SK-N-SH (cell line): ENCODE results near the gene KCNQ5. TPM values are rescaled to one million over a fixed set of nuclear protein-coding genes. Genes with fewer than 3 reads are reported as not detected.

Experiments
- CTCF ChIA-PET: fragments of 300-600, 350-600 bp; formaldehyde crosslinking; extraction: SDS; loops from one replicate; lab custom pipeline; 2021; lab: Yijun Ruan, JAX
- POLR2A ChIA-PET: fragments of 350-600 bp; sonication (Branson Sonifier 250); formaldehyde crosslinking; extraction: SDS; loops from one replicate; lab custom pipeline; 2020; ENCODE audit warnings: antibody characterized with exemption, inconsistent platforms; lab: Yijun Ruan, JAX
- DNase-seq: peaks from one replicate; pipeline ENCODE4 v3.0.0; 2012
- H2AFZ ChIP-seq: fragments of 200-600 bp; sonication (generic); 2 replicates; pipeline ENCODE4 v1.8.1; 2016; ENCODE audit warnings: antibody characterized with exemption, mild to moderate bottlenecking, low read depth
- H3F3A ChIP-seq: fragments of 200-600 bp; sonication (generic); replicated peaks from 2 replicates; pipeline ENCODE3; 2016; ENCODE audit warnings: antibody characterized with exemption, mild to moderate bottlenecking; ENCODE audit not compliant: insufficient read depth
- H3K27ac ChIP-seq, 2 experiments: fragments of 200-500 bp in 1 of 2; fragments of 200-600 bp in 1 of 2; sonication (Bioruptor generic) in 1 of 2; sonication (generic), shearing (Covaris generic) in 1 of 2; 2 replicates each; pipeline versions ENCODE4 v1.5.1 to v1.6.1; 2014 to 2016; ENCODE audit warnings: low read depth in 2 of 2, inconsistent platforms in 1 of 2, low read length in 1 of 2, mild to moderate bottlenecking in 1 of 2, mixed read lengths in 1 of 2
- H3K27me3 ChIP-seq: fragments of 200-600 bp; sonication (generic), shearing (Covaris generic); 2 replicates; pipeline ENCODE4 v1.6.1; 2016; ENCODE audit warnings: mixed run types; ENCODE audit not compliant: insufficient read depth
- H3K36me3 ChIP-seq, 2 experiments: fragments of 200-500 bp in 1 of 2; fragments of 200-600 bp in 1 of 2; sonication (Bioruptor generic) in 1 of 2; sonication (generic) in 1 of 2; replicated peaks in 1 of 2; 2 replicates each; pipeline versions ENCODE3 to v1.5.1; 2014 to 2016; ENCODE audit warnings: low read length in 1 of 2, mild to moderate bottlenecking in 1 of 2; ENCODE audit not compliant: insufficient read depth in 2 of 2, control insufficient read depth in 1 of 2
- H3K4me1 ChIP-seq, 2 experiments: fragments of 200-500 bp in 1 of 2; fragments of 200-600 bp in 1 of 2; sonication (Bioruptor generic) in 1 of 2; sonication (generic), shearing (Covaris generic) in 1 of 2; 2 replicates each; pipeline versions ENCODE4 v1.5.1 to v1.6.1; 2014 to 2016; ENCODE audit warnings: low read depth in 1 of 2, low read length in 1 of 2, mixed run types in 1 of 2; ENCODE audit not compliant: insufficient read depth in 2 of 2, control insufficient read depth in 1 of 2
- H3K4me2 ChIP-seq: fragments of 200-600 bp; sonication (generic), shearing (Covaris generic); 2 replicates; pipeline ENCODE4 v1.6.1; 2017; ENCODE audit warnings: mixed run types
- H3K4me3 ChIP-seq, 2 experiments: fragments of 200-500 bp in 1 of 2; fragments of 200-600 bp in 1 of 2; sonication (Bioruptor generic) in 1 of 2; sonication (generic), shearing (Covaris generic) in 1 of 2; 2 replicates each; pipeline versions ENCODE4 v1.5.1 to v1.8.1; 2014 to 2016; ENCODE audit warnings: low read depth in 2 of 2, inconsistent platforms in 1 of 2, low read length in 1 of 2, mild to moderate bottlenecking in 1 of 2, mixed read lengths in 1 of 2, moderate library complexity in 1 of 2
- H3K79me2 ChIP-seq: fragments of 200-600 bp; sonication (generic); 2 replicates; pipeline ENCODE4 v1.8.1; 2017; ENCODE audit warnings: mild to moderate bottlenecking; ENCODE audit not compliant: insufficient read depth
- H3K9ac ChIP-seq: fragments of 200-600 bp; sonication (generic); 2 replicates; pipeline ENCODE4 v1.6.1; 2017; ENCODE audit warnings: mixed run types
- H3K9me2 ChIP-seq: fragments of 200-600 bp; sonication (generic); 2 replicates; pipeline ENCODE4 v1.6.1; 2017; ENCODE audit warnings: mixed run types
- H3K9me3 ChIP-seq: fragments of 200-600 bp; sonication (generic); 2 replicates; pipeline ENCODE4 v1.6.1; 2017; ENCODE audit warnings: mixed run types, mild to moderate bottlenecking, moderate library complexity
- H4K20me1 ChIP-seq: fragments of 200-600 bp; sonication (generic); 2 replicates; pipeline ENCODE4 v1.6.1; 2017; ENCODE audit warnings: mild to moderate bottlenecking, mixed run types; ENCODE audit not compliant: insufficient read depth
- CHD2 ChIP-seq: fragments of 150-350 bp; IDR thresholded peaks from 2 replicates; pipeline ENCODE4 v1.6.1; 2018; ENCODE audit warnings: low read length; ENCODE audit not compliant: partially characterized antibody
- FOSL2 ChIP-seq: IDR thresholded peaks from 2 replicates; pipeline ENCODE4 v1.4.0; 2012; ENCODE audit warnings: low read depth, mild to moderate bottlenecking, moderate library complexity, borderline replicate concordance
- FOXJ3 ChIP-seq: sonication (generic); formaldehyde crosslinking; IDR thresholded peaks from 2 replicates; pipeline ENCODE4 v1.5.1; 2020; ENCODE audit warnings: mild to moderate bottlenecking, missing genetic modification reagents
- FOXM1 ChIP-seq: IDR thresholded peaks from 2 replicates; pipeline ENCODE4 v1.4.0; 2012; ENCODE audit warnings: low read depth, mild to moderate bottlenecking
- JUND ChIP-seq: IDR thresholded peaks from 2 replicates; pipeline ENCODE4 v1.4.0; 2012
- NFIC ChIP-seq: IDR thresholded peaks from 2 replicates; pipeline ENCODE4 v1.4.0; 2012; ENCODE audit warnings: borderline replicate concordance
- SIN3A ChIP-seq: IDR thresholded peaks from 2 replicates; pipeline ENCODE4 v1.6.1; 2012; ENCODE audit warnings: low read depth, mild to moderate bottlenecking, low read length, moderate library complexity, borderline replicate concordance
- TAF1 ChIP-seq: IDR thresholded peaks from 2 replicates; pipeline ENCODE4 v1.6.1; 2012; ENCODE audit warnings: low read depth, mild to moderate bottlenecking, low read length, moderate library complexity, borderline replicate concordance
- TCF12 ChIP-seq: IDR thresholded peaks from 2 replicates; pipeline ENCODE4 v1.4.0; 2012
- TEAD4 ChIP-seq: IDR thresholded peaks from 2 replicates; pipeline ENCODE4 v1.4.0; 2012; ENCODE audit warnings: mild to moderate bottlenecking, borderline replicate concordance; ENCODE audit not compliant: insufficient read depth
- polyA plus RNA-seq, 3 experiments: library from polyadenylated mRNA; depleted of rRNA; stranded (reverse); fragments of >200 nt; gene quantifications; 2 replicates each; pipeline ENCODE4 v1.2.3, GENCODE V29; 2012
- TF ChIP-seq, protein P1 (sequence below): IDR thresholded peaks from 2 replicates; pipeline ENCODE4 v1.4.0; 2012; ENCODE audit warnings: low read depth, borderline replicate concordance
- TF ChIP-seq, protein P2 (sequence below): IDR thresholded peaks from 2 replicates; pipeline ENCODE4 v1.6.1; 2012; ENCODE audit warnings: mild to moderate bottlenecking, low read depth, low read length, moderate library complexity
- TF ChIP-seq, protein P3 (sequence below): IDR thresholded peaks from 2 replicates; pipeline ENCODE4; 2012
- TF ChIP-seq, protein P4 (sequence below): fragments of 200-600 bp; sonication (generic); IDR thresholded peaks from 2 replicates; pipeline ENCODE4 v1.6.1; 2017; ENCODE audit warnings: antibody characterized with exemption, mild to moderate bottlenecking, moderate library complexity

Gene KCNQ5
- polyA plus RNA-seq, 1 of the 3 experiments (the other 2 are of a cell fraction) = 3.2 TPM

DNA sequence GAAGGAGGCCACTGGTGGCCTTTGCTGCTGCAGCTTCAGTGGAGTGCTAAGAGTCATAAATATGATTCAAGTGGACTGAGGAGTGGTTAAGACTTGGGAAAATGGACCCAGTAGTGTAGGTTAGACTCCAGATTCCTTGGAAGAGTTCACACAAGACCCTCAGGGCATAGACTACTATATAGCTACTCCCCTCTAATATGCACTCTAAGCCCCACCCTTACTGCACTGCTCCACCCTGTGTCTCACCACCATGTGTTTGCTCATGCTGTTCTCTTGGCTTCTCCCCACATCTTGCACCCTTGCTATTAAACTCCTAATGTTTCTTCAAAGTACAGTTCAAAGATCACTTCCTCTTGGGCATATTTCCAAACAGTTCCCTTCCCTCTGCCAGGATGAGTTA, 5.7 kb downstream of the KCNQ5 start (continued):
- TF ChIP-seq CHD2 = no peak
- no peak for TF ChIP-seq FOXM1
- no peak for TF ChIP-seq FOSL2
- TF ChIP-seq SIN3A = no peak
- TF ChIP-seq TAF1 = no peak
- no peak for TF ChIP-seq FOXJ3 (CRISPR knock-in tag)
- no peak for TF ChIP-seq TEAD4
- TF ChIP-seq, protein P1, sequence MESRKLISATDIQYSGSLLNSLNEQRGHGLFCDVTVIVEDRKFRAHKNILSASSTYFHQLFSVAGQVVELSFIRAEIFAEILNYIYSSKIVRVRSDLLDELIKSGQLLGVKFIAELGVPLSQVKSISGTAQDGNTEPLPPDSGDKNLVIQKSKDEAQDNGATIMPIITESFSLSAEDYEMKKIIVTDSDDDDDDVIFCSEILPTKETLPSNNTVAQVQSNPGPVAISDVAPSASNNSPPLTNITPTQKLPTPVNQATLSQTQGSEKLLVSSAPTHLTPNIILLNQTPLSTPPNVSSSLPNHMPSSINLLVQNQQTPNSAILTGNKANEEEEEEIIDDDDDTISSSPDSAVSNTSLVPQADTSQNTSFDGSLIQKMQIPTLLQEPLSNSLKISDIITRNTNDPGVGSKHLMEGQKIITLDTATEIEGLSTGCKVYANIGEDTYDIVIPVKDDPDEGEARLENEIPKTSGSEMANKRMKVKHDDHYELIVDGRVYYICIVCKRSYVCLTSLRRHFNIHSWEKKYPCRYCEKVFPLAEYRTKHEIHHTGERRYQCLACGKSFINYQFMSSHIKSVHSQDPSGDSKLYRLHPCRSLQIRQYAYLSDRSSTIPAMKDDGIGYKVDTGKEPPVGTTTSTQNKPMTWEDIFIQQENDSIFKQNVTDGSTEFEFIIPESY = no peak
- TF ChIP-seq, protein P2, sequence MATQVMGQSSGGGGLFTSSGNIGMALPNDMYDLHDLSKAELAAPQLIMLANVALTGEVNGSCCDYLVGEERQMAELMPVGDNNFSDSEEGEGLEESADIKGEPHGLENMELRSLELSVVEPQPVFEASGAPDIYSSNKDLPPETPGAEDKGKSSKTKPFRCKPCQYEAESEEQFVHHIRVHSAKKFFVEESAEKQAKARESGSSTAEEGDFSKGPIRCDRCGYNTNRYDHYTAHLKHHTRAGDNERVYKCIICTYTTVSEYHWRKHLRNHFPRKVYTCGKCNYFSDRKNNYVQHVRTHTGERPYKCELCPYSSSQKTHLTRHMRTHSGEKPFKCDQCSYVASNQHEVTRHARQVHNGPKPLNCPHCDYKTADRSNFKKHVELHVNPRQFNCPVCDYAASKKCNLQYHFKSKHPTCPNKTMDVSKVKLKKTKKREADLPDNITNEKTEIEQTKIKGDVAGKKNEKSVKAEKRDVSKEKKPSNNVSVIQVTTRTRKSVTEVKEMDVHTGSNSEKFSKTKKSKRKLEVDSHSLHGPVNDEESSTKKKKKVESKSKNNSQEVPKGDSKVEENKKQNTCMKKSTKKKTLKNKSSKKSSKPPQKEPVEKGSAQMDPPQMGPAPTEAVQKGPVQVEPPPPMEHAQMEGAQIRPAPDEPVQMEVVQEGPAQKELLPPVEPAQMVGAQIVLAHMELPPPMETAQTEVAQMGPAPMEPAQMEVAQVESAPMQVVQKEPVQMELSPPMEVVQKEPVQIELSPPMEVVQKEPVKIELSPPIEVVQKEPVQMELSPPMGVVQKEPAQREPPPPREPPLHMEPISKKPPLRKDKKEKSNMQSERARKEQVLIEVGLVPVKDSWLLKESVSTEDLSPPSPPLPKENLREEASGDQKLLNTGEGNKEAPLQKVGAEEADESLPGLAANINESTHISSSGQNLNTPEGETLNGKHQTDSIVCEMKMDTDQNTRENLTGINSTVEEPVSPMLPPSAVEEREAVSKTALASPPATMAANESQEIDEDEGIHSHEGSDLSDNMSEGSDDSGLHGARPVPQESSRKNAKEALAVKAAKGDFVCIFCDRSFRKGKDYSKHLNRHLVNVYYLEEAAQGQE = no peak
- TF ChIP-seq, all 33 proteins: peak for 0

DNA sequence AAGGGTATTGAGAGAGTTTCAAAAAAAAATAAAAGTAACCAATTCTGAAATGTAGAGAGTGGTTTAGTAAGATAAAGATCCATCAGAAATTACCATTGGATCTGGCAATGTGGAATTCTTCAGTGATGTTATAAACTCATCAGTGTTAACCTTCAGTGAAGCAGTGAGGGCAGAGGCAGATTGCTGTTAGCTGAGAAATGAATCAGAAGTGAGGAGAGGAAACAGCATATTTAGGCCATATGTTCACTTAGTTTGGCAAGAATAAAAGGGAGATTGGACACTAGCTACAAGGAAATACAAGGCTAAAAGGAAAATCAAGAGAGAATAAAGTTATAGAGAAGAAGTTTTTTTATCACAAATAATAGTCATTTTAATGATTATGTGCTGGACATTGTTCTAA, 9.6 kb downstream of the KCNQ5 start:
- POLR2A ChIA-PET = no interaction called here
- no peak overlapping the region for H3K4me2 ChIP-seq
- no peak for DNase-seq

More for the DNA sequence above, 9.6 kb downstream of the KCNQ5 start:
- peak overlapping the region in 1 of 2 experiments; percentile 27; a peak in 1 of 4 replicates for H3K27ac ChIP-seq
- TF ChIP-seq, protein P3, sequence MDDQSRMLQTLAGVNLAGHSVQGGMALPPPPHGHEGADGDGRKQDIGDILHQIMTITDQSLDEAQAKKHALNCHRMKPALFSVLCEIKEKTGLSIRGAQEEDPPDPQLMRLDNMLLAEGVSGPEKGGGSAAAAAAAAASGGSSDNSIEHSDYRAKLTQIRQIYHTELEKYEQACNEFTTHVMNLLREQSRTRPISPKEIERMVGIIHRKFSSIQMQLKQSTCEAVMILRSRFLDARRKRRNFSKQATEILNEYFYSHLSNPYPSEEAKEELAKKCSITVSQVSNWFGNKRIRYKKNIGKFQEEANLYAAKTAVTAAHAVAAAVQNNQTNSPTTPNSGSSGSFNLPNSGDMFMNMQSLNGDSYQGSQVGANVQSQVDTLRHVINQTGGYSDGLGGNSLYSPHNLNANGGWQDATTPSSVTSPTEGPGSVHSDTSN = peak; percentile 60
- TF ChIP-seq, protein P4, sequence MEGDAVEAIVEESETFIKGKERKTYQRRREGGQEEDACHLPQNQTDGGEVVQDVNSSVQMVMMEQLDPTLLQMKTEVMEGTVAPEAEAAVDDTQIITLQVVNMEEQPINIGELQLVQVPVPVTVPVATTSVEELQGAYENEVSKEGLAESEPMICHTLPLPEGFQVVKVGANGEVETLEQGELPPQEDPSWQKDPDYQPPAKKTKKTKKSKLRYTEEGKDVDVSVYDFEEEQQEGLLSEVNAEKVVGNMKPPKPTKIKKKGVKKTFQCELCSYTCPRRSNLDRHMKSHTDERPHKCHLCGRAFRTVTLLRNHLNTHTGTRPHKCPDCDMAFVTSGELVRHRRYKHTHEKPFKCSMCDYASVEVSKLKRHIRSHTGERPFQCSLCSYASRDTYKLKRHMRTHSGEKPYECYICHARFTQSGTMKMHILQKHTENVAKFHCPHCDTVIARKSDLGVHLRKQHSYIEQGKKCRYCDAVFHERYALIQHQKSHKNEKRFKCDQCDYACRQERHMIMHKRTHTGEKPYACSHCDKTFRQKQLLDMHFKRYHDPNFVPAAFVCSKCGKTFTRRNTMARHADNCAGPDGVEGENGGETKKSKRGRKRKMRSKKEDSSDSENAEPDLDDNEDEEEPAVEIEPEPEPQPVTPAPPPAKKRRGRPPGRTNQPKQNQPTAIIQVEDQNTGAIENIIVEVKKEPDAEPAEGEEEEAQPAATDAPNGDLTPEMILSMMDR = no peak
- TF ChIP-seq FOSL2 (0 out of 2 replicates have a peak, but pooled peaks have one; percentile 7), JUND (peak; percentile 37), FOXM1 (no peak), NFIC (peak; percentile 20; the same call in 1 of the 2 replicates), TCF12 (peak; percentile 78)
- TF ChIP-seq, all 33 proteins: peak for 5
- no peak overlapping the region for H3K4me3 ChIP-seq
- no peak overlapping the region for H2AFZ ChIP-seq
- H3K9ac ChIP-seq = no peak overlapping the region
- H3F3A ChIP-seq = peaks cover 8% of the 10 kb centered on the region
- peaks cover 99% of the 10 kb centered on the region for H3K79me2 ChIP-seq
- H4K20me1 ChIP-seq = no peaks in the 10 kb centered on the region
- H3K9me3 ChIP-seq = no peaks in the 10 kb centered on the region
- CTCF ChIA-PET = no interaction called here
- H3K27me3 ChIP-seq = no peaks in the 10 kb centered on the region
- no peaks in the 10 kb centered on the region for H3K9me2 ChIP-seq
- H3K4me1 ChIP-seq = peaks cover 0 to 4% of the 10 kb centered on the region in 2 experiments; a peak in 1 of 4 replicates
- H3K36me3 ChIP-seq = peaks cover 0 to 20% of the 10 kb centered on the region in 2 experiments
